MG63 (cell line): ENCODE measurements around the gene BRMS1L. TPM values are rescaled to one million over a fixed set of nuclear protein-coding genes. Genes with fewer than 3 reads are reported as not detected.
"Not testable (repeated sequence)": the region's sequence is repeated elsewhere in the genome, so short reads cannot be mapped to it uniquely, and the experiment has no call there.

Experiments
- DNase-seq: peaks from one replicate; pipeline ENCODE4 v3.0.0-alpha.2; 2020
- H3K27me3 ChIP-seq: fragments of 250-450 bp; sonication (Bioruptor Pico); 2 replicates; pipeline ENCODE4 v1.5.1; 2020; ENCODE audit warnings: mild to moderate bottlenecking, moderate library complexity
- H3K36me3 ChIP-seq: fragments of 250-450 bp; sonication (Bioruptor Pico); 2 replicates; pipeline ENCODE4 v1.5.1; 2020; ENCODE audit warnings: mild to moderate bottlenecking, moderate library complexity
- H3K4me3 ChIP-seq: fragments of 250-450 bp; sonication (Bioruptor Pico); 2 replicates; pipeline ENCODE4 v1.5.1; 2020; ENCODE audit warnings: mild to moderate bottlenecking, moderate library complexity
- H3K9me3 ChIP-seq: fragments of 250-450 bp; sonication (Bioruptor Pico); 2 replicates; pipeline ENCODE4 v1.5.1; 2020; ENCODE audit warnings: mild to moderate bottlenecking, moderate library complexity
- total RNA-seq: library from RNA; depleted of rRNA; stranded (reverse); fragments of >200 nt; shearing (Covaris generic); gene quantifications from 2 replicates; pipeline ENCODE4 v1.2.3, GENCODE V29; 2014; ENCODE audit warnings: low replicate concordance; rRNA removed

BRMS1L gene, protein sequence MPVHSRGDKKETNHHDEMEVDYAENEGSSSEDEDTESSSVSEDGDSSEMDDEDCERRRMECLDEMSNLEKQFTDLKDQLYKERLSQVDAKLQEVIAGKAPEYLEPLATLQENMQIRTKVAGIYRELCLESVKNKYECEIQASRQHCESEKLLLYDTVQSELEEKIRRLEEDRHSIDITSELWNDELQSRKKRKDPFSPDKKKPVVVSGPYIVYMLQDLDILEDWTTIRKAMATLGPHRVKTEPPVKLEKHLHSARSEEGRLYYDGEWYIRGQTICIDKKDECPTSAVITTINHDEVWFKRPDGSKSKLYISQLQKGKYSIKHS
- total RNA-seq: 1.4 and 2.2 TPM in 2 replicates

DNA sequence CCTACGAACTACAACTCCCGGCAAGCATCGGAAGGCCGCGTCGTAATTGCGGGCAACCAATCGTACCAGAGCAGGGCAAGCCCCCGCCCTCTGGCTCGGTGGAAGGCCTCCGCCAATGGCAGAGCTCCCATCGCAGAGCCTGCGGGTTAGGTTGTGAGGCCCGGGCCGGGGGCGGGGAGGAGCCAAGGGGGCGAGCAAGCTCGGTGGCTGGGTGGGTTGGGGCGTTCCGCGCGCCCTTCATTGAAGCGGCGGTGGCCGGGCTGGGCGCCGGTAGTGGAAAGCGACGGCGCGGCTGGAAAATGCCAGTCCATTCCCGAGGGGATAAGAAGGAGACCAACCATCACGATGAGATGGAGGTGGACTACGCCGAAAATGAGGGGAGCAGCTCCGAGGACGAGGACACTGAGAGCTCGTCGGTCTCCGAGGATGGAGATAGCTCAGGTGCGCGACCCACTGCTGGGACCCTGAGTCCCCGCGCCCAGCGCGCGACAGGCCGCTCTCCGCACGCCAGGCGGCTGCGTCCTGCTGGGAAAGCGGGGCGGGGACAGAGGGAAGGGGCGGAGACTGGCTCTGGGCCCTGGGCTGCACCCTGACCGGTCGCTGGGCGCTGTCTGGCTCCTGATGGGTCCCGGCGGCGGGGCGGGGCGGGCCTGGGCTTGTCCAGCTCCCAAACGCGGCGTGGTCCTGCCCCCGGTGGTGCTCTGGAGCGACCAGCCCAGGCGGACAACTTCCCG, at the start of gene BRMS1L:
Gene BRMS1L, plus strand, starts transcription at position 121 of the 734 bp plus-strand sequence. Its CDS starts 179 bp downstream, at position 300.
- H3K36me3 ChIP-seq: no peaks in the 10 kb centered on the region
- no peaks in the 10 kb centered on the region for H3K27me3 ChIP-seq
- H3K4me3 ChIP-seq: peak within 1 kb of the TSS; percentile 69
- no peaks in the 10 kb centered on the region for H3K9me3 ChIP-seq
- DNase-seq: peak; percentile 97

DNA sequence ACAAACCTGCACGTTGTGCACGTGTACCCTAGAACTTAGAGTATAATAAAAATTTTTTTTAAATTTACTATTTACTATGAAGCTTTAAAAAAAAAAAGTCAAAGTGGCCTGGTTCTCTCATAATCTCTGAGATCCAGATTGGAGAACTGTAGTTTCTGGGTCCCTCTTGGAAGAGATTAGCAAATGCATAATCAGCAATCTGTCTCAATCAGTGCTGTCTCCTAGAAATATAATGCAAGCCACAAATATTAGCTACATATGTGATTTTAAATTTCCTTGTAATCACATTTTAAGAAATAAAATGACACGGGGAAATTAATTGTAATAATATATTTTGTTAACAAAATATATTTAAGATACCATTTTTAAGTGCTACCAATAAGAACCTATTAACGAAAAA, 49.3 kb upstream of the BRMS1L start:
- Histone ChIP-seq H3K4me3 (no peak overlapping the region), H3K27me3 (no peaks in the 10 kb centered on the region), H3K36me3 (no peaks in the 10 kb centered on the region), H3K9me3 (peaks cover 5% of the 10 kb centered on the region; the same call in 1 of the 2 replicates)
- no peak for DNase-seq

DNA sequence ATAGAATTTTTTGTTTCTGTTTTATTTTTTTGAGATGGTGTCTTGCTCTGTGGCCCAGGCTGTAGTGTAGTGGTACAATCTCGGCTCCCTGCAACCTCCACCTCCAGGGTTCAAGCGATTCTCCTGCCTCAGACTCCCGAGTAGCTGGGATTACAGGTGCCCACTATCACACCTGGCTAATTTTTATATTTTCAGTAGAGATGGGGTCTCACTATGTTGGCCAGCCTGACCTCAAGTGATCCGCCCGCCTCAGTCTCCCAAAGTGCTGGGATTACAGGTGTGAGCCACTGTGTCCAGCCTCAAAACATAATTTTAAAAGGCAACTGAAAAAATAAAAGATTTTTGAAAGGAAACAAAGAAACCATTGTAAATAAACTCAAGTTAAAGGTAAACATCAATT, 48.6 kb upstream of the BRMS1L start:
- not testable (repeated sequence) for H3K9me3 ChIP-seq, H3K27me3 ChIP-seq, H3K36me3 ChIP-seq, H3K4me3 ChIP-seq, DNase-seq

DNA sequence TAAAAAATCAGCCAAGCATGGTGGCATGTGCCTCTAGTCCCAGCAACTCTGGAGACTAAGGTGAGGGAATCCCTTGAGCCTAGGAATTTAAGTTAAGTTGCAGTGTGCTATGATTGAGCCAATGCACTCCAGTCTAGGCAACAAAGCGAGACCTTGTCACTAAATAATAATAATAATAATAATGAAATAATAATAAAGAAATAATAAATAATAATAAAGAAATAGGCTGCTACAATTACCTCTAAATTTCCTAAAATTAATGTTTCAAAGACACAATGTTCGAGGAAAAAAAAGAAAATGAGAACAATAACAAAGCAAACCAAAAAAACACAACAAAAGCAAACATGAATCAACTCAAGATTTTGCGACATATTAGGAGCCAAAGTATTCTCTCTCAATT, 46.8 kb upstream of the BRMS1L start:
- no peak for DNase-seq
- Histone ChIP-seq H3K36me3 (no peaks in the 10 kb centered on the region), H3K27me3 (no peaks in the 10 kb centered on the region), H3K4me3 (no peak overlapping the region), H3K9me3 (peaks cover 5% of the 10 kb centered on the region; the same call in 1 of the 2 replicates)

DNA sequence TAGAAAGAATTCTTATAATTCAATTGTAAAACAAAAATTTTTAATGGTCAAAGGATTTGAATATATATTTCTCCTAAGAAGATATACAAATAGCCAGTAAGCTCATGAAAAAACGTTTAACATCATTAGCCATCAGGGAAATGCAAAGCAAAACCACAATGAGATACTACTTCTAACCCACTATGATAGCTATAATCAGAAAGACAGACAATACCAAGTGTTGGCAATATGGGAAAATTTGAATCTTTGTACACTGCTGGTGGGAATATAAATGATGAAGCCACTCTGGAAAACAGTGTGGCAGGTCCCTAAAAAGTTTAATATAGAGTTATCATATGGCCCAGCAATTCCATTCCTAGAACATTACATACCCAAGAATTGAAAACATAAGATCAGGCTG, 42.4 kb upstream of the BRMS1L start:
- H3K27me3 ChIP-seq: no peaks in the 10 kb centered on the region

DNA sequence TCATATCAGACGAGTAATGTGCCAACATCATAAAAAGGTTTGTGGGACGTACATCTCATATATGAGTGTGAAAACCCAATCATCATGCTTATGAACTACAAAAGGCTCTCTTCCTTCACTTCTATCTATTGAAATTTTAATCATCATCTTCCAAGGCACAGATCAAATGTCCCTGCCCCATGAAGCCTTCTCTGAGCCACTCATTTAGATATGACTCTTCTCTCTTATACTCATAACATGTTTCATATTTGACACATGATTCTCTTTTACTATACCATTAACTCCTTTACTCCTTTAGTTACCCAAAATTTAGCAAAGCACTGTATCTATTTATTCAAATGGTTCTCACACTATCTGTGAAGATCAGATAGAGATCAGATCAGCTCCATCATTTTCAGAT, 39.3 kb upstream of the BRMS1L start:
- no peak for DNase-seq
- no peaks in the 10 kb centered on the region for H3K36me3 ChIP-seq
- H3K9me3 ChIP-seq: no peaks in the 10 kb centered on the region
- H3K4me3 ChIP-seq: no peak overlapping the region
- no peaks in the 10 kb centered on the region for H3K27me3 ChIP-seq

More for the DNA sequence above, 42.4 kb upstream of the BRMS1L start:
- H3K36me3 ChIP-seq: no peaks in the 10 kb centered on the region
- peaks cover 5% of the 10 kb centered on the region; the same call in 1 of the 2 replicates for H3K9me3 ChIP-seq
- no peak overlapping the region for H3K4me3 ChIP-seq
- no peak for DNase-seq

DNA sequence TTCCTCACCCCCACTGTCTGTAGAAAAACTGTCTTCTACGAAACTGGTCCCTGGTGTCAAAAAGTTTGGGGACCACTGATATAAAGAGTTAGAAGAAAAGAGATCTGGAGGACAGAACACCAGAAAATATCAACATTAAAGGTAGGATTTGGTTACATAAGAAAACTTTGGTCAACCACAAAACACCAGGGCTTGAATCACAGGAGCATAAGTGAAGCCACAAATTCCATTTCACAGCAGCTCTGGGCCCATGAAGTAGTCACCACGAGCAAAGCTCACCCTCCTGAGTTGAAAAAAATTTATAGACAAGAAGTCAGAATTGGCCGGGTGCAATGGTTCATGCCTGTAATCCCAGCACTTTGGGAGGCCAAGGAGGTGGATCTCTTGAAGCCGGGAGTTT, 36.5 kb upstream of the BRMS1L start:
- Histone ChIP-seq H3K4me3 (no peak overlapping the region), H3K36me3 (no peaks in the 10 kb centered on the region), H3K27me3 (no peaks in the 10 kb centered on the region), H3K9me3 (no peaks in the 10 kb centered on the region)
- no peak for DNase-seq

DNA sequence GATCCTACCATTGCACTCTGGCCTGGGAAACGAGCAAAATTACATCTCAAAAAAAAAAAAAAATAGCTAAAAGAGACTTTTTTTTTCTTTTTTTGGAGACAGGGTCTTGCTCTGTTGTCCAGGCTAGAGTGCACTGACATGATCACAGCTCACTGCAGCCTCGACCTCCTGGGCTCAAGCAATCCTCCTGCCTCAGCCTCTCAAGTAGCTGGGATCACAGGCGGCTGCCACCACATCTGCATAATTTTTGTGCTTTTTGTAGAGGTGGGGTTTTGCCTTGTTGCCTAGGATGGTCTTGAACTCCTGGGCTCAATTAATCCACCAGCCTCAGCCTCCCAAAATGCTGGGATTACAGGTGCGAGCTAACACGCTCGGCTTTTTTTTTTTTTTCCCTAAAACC, 28.3 kb upstream of the BRMS1L start:
- no peak for DNase-seq
- no peaks in the 10 kb centered on the region for H3K9me3 ChIP-seq
- H3K36me3 ChIP-seq: no peaks in the 10 kb centered on the region
- no peaks in the 10 kb centered on the region for H3K27me3 ChIP-seq
- no peak overlapping the region for H3K4me3 ChIP-seq

DNA sequence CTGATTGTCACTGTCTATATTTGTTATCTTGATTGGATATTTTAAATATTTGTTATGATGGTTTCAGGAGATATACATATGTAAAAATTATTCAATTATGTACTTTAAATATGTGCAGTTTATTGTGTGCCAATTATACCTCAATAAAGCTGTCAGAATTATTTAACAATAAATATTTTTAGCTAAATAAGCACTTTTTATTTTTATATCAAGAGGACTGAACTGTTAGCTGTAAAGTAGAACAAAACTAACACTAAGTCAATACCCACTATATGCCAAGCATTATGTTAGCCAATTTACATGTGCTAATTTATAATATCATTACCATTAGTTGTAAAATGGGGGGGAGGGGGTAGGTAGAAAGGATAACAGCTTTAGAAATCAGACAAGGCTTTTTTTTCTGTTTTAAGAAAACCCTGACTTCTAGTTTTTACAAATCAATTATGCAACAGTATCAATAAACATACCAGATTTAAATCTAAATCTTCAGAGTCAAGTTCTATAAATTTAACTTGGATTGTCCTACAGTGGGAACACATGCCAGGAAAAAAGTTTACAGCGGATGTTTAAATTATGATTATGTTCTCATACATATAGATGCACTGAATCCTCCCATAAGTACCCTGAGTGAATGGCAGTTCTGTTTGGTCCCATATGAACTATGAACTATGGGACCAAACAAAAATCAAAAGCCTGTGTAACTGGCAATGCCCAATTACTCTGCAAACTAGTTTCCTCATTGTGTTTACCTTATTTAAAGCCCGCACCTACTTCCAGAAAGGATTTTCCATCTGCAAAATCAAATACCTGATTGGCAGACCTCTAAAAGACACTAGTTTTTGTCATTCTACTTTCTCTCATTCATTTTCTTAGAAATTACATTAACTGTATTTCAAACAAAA, 19.9 kb upstream of the BRMS1L start:
- Histone ChIP-seq H3K36me3 (no peaks in the 10 kb centered on the region), H3K9me3 (no peaks in the 10 kb centered on the region), H3K27me3 (no peaks in the 10 kb centered on the region), H3K4me3 (no peak overlapping the region)
- no peak for DNase-seq

DNA sequence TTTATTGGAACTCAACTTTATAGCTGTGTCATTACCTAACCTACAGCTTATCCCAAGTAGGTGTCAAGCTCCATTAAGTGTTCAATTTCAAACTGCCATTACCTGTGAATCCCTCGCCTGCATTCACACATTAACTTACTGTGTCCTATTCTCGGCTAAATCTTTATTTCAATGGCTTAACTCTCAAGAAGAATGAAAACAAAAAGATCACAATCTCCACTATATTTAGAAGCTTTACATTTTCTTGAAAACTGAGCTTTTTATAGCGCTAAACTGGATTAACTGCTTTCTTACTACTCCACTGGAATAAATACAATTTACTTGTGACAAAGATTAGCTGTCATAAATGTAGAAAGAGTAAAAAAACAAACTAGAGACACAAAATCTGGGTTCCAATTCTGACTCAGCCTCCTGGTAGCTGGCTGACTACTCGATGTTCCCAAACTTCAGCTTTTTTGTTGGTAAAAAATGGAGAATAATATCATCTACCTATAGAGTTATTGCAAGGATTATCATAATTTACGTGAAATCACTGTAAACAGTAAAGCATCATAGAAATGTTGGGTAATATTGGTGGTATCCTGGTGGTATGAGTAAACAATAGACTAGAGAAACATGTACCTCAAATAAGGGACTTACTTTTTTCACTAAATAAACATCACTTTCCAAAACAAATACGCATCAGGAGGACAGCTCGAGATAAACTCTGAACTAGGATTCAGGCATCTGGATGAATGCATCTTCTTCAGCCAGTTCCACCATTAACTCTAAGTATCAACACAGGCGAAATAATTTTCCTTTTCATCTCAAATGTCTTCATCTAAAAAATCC, 18.8 kb upstream of the BRMS1L start:
- DNase-seq: no peak
- Histone ChIP-seq H3K4me3 (peak overlapping the region; percentile 68), H3K9me3 (no peaks in the 10 kb centered on the region), H3K27me3 (no peaks in the 10 kb centered on the region), H3K36me3 (no peaks in the 10 kb centered on the region)

DNA sequence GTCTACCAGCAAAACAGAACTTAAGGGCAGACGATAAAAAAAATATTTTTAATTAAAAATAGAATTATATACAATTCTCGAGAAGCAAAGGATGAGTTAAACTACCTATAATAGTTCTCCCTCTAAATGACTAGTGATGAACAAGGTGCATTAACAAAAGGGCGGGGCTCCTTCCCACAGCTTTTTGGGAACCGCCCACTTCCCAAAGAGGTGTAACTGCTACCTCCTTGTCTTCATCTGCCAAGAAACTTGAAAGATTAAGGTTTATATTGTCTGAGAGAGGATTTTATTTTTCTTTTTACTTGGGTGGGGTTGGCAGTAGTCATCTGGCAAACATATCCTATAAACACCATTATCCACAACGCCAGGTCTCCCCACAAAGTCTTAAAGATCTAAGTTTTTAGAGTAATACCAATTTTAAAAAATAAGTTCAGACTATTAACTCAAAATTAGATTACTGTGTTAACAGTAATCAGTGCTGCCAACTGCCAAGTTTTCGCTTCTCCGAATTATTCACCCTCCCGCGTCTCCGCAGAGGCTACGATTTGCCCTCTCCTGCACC, 18.0 kb upstream of the BRMS1L start:
- Histone ChIP-seq H3K4me3 (peak overlapping the region; percentile 68), H3K27me3 (no peaks in the 10 kb centered on the region), H3K9me3 (no peaks in the 10 kb centered on the region), H3K36me3 (no peaks in the 10 kb centered on the region)
- DNase-seq: no peak

DNA sequence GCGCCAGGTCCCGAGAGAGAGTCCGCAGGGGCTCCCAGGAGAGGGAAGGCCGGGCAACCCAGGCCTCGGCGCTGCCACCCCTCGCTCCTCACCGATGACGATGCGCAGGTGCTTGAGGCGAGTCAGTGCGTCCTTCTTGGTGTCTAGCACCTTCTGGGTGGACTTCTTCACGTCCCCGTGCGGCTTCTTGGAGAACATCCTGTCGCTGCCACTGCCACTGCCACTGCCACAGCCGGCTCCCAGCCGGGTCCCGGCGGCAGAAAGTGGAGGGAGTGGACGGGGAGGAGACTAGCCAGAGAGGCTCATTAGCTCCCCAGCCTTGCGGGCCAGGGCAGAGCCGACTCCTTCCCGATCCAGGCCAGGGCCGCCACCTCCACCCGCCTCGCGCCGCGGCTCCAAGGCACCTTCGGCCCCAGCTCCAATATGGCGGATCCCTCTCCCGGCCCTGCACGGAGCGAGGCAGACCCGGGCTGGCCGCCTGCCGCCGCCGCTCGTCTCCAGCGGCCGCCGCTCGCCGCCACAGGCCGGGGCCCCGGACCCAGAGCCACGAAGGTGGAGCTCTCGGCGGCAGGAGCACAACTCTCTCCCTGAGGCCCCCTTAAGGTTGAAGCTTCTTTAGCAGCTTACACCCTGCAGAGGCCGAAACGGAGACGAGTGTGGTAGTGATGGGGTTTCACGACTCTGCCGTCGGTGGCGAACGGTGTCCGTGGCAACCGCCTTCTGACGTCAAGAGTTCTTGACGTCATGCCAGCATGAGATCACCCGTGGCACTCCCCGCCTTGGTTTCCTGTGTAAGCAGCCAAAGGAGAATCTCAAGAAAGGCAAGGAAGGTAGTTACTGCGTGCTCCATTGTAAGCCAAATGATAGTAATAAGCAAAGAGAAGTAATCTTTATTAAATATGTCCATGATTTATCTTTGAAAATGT, 17.2 kb upstream of the BRMS1L start, which contains the start of gene RALGAPA1:
Gene RALGAPA1, minus strand, starts transcription at position 658 of the 926 bp plus-strand sequence. Its CDS starts 460 bp downstream, at position 198.
- peak within 1 kb of the TSS; percentile 68 for H3K4me3 ChIP-seq
- H3K36me3 ChIP-seq, H3K9me3 ChIP-seq, H3K27me3 ChIP-seq: not testable (repeated sequence)
- peak; percentile 89 for DNase-seq

DNA sequence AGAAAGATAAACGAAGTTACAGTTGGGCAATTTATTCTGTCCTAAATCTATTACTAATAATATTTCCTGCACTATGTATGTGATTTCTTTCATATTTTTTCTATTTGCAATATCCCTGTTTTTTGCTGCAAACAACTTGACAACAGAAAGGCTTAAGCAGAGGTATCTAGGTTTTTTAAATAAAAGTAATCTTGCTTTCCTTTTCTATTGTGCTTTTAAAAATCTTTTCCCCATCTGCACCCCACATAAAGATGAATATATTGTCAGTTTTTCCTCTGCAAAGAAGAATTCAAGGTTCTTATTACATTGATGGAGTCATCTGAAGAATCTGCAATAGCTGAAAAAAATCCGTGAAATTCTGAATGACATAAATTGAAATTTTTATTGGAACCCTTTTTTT, 16.5 kb upstream of the BRMS1L start:
- Histone ChIP-seq H3K4me3 (peak overlapping the region; percentile 68), H3K27me3 (no peaks in the 10 kb centered on the region), H3K9me3 (no peaks in the 10 kb centered on the region), H3K36me3 (no peaks in the 10 kb centered on the region)
- no peak for DNase-seq

DNA sequence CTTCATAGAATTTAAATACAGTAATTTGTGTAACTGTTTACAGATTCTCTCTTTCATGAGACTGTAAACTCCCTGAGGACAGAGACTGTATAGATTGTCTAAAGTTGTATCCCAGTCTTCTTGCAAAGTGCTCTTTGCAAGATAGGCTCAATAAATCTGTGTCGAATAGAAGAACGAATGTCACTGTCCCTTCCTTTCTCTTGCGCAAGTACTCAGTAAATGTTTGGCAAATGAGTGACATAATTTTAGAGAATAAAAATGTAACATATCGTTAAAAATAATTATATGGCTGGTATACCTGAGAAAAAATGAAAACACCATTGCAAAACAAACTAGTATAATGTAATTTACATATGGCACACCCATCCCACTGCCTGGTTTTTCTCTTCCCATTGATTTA, 15.2 kb upstream of the BRMS1L start:
- Histone ChIP-seq H3K36me3 (no peaks in the 10 kb centered on the region), H3K4me3 (no peak overlapping the region), H3K27me3 (no peaks in the 10 kb centered on the region; the same call in 1 of the 2 replicates), H3K9me3 (no peaks in the 10 kb centered on the region)
- DNase-seq: no peak
